Measurements from ENCODE around the gene CDK15.
"Not testable (repeated sequence)": the region's sequence is repeated elsewhere in the genome, so short reads cannot be mapped to it uniquely, and the experiment has no call there.

The CDK15 gene

GRCh38 chr2:201842131-201842860 lies 36.0 kb downstream of the CDK15 start:
- in situ Hi-C loops (cut with HindIII; ENCODE audit: low pct_unique_long_range_greater_than_20kb, low sequenced_read_pairs): no loop called here
- no peak for TF ChIP-seq JUND (IDR thresholded peaks at IDR 0.05; ENCODE audit: low read depth)
- DNase-seq (ENCODE audit: low read depth in 1 of 2, low spot score in 1 of 2): no peak

GRCh38 chr2:201844922-201845321 lies 38.6 kb downstream of the CDK15 start:
- in situ Hi-C loops (cut with HindIII; ENCODE audit: low pct_unique_long_range_greater_than_20kb, low sequenced_read_pairs); DNase-seq (ENCODE audit: low read depth in 1 of 2, low spot score in 1 of 2): not testable (repeated sequence)

GRCh38 chr2:201847481-201847880 lies 41.1 kb downstream of the CDK15 start:
- TF ChIP-seq JUND (IDR thresholded peaks at IDR 0.05; ENCODE audit: low read depth): no peak

GRCh38 chr2:201852462-201852861 lies 46.1 kb downstream of the CDK15 start:
- no peak for TF ChIP-seq JUND (IDR thresholded peaks at IDR 0.05; ENCODE audit: low read depth)
- in situ Hi-C loops (cut with HindIII; ENCODE audit: low pct_unique_long_range_greater_than_20kb, low sequenced_read_pairs): no loop called here
- DNase-seq (ENCODE audit: low read depth in 1 of 2, low spot score in 1 of 2): no peak

More at GRCh38 chr2:201847481-201847880, 41.1 kb downstream of the CDK15 start:
- in situ Hi-C loops (cut with HindIII; ENCODE audit: low pct_unique_long_range_greater_than_20kb, low sequenced_read_pairs): no loop called here
- DNase-seq (ENCODE audit: low read depth in 1 of 2, low spot score in 1 of 2): no peak

- TF ChIP-seq JUND (IDR thresholded peaks at IDR 0.05; ENCODE audit: low read depth): no peak
- in situ Hi-C loops (cut with HindIII; ENCODE audit: low pct_unique_long_range_greater_than_20kb, low sequenced_read_pairs): no loop called here
- DNase-seq (ENCODE audit: low read depth in 1 of 2, low spot score in 1 of 2): no peak
These were observed 46.6 kb downstream of the CDK15 start for GRCh38 chr2:201852878-201853415.

DNA sequence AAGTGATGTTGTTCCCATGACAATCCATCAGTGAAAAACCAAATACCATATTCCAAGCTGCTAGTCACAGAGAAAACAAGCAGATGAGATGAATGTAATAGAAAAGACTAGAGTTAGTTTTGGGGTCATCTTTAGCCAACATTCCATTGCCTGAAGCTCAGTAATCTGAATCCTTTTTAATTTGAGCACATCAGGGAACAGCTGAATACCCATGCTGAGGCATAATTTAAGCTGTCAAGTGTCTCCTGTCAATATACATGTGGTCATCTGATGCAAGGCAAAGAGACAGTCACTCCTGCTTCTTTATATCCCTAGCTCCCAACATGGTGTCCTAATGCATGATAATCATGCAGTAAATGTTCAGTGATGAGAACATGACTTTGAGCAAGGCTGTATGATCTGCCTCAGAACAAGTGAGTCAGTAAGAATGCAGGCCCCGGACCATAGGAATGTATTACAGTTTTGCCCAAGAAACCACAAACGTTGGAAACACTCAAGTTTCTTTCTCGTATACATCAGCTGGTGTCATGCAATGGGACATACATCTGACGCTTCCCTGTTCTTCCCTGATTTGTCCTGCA lies 48.0 kb downstream of the CDK15 start:
- in situ Hi-C loops (cut with HindIII; ENCODE audit: low pct_unique_long_range_greater_than_20kb, low sequenced_read_pairs): no loop called here
- TF ChIP-seq JUND (IDR thresholded peaks at IDR 0.05; ENCODE audit: low read depth): no peak
- no peak for DNase-seq (ENCODE audit: low read depth in 1 of 2, low spot score in 1 of 2)

DNA sequence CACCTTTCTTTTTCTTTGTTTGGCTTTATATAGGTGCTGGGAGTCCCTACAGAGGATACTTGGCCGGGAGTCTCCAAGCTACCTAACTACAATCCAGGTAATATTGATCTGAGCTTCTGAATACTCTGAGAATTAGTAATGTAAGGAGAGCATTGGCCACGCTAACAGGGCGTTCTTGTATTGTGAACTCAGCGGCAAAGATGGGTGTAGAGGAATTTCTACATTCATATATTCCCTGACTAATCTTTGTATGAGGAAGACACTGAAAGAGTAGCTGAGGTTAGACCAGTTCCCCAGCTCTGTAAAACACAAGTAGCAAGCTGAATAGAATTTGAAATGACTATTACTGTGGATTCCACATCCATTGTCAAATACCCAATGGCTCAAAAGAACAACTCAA lies 48.5 kb downstream of the CDK15 start:
- DNase-seq (ENCODE audit: low read depth in 1 of 2, low spot score in 1 of 2): no peak
- in situ Hi-C loops (cut with HindIII; ENCODE audit: low pct_unique_long_range_greater_than_20kb, low sequenced_read_pairs): no loop called here
- no peak for TF ChIP-seq JUND (IDR thresholded peaks at IDR 0.05; ENCODE audit: low read depth)

DNA sequence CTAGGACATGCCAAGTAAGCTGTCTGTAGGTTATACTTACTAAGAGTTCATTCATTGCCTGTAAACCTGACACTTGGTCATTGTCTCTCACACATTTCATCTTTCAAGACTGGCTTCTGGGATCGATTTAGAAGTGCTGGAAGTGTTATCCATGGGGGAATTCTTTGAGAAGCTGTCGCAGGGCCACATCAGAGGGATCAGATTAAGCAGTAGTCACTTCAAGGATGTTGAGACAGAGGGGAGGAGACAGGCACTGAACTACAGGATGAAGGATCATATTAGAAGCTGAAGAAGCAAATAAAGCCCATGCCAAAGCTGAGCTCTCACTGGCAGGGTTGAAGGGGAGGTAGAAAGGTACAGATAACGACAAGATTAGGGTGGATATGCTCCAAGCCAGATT lies 49.0 kb downstream of the CDK15 start:
- no peak for TF ChIP-seq JUND (IDR thresholded peaks at IDR 0.05; ENCODE audit: low read depth)
- DNase-seq (ENCODE audit: low read depth in 1 of 2, low spot score in 1 of 2): no peak
- in situ Hi-C loops (cut with HindIII; ENCODE audit: low pct_unique_long_range_greater_than_20kb, low sequenced_read_pairs): no loop called here

DNA sequence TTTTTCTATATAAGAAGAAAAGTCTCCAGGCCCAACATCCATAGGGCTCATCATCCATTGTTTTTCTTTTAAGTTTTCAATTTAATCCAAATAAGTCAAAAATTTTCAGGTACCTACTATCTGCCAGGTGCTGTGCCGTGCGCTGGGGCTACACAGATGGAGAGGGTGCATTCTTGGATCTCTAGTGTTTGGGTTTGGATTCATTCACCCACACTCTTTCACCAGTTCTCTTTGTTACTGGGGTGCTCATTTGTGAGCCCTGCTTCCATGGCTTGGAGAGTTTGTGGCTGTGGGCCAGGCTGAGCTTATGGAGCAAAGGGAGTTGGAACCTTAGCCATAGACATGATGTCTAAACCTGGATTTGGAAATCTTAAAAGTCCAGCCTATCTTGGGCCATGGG lies 51.0 kb downstream of the CDK15 start:
- no peak for TF ChIP-seq JUND (IDR thresholded peaks at IDR 0.05; ENCODE audit: low read depth)
- DNase-seq (ENCODE audit: low read depth in 1 of 2, low spot score in 1 of 2): no peak
- in situ Hi-C loops (cut with HindIII; ENCODE audit: low pct_unique_long_range_greater_than_20kb, low sequenced_read_pairs): no loop called here

DNA sequence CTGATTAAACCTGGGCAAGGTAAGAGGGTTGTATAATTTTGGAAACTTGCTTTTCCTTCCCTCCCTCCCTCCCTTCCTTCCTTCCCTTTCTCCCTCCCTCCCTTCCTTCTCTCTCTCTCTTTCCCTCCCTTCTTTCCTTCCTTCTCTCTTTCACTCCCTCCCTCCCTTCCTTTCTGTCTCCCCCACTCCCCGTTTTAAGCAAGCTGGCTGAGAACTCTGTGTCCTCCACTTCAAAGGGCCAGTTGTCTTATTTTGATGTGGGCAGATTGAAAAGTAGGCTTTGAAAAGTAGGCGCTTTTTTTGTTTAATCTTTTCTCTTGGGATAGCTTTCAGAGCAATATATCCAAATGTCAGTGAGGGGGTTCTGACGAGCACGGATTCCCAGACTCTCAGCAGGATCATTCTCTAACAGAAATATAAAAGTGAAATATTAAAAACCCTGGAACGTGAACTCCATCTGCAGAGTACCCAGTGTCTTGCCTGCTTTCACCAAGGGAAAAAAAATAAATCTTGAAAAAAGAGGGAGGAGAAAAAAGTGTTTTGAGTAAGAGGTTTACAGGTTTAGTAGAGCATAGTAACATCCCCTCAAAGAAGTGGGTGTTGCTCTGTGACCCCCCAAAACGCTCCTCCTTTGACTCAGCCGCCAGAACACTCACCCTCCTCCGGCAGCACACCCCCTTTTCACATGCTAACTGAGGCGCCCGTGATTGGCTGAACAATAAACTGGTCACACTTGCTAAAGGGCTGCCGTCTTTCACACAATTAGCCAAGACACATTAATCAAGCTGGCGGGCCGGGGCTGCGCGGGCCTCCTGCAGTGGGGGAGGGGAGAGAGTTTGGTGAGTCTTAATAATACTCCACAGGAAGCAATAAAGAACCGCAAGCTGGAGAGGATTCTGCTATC lies 52.2 kb downstream of the CDK15 start:
- no peak for DNase-seq (ENCODE audit: low read depth in 1 of 2, low spot score in 1 of 2)
- no peak for TF ChIP-seq JUND (IDR thresholded peaks at IDR 0.05; ENCODE audit: low read depth)
- in situ Hi-C loops (cut with HindIII; ENCODE audit: low pct_unique_long_range_greater_than_20kb, low sequenced_read_pairs): no loop called here

- no peak for DNase-seq (ENCODE audit: low read depth in 1 of 2, low spot score in 1 of 2)
- TF ChIP-seq JUND (IDR thresholded peaks at IDR 0.05; ENCODE audit: low read depth): no peak
- in situ Hi-C loops (cut with HindIII; ENCODE audit: low pct_unique_long_range_greater_than_20kb, low sequenced_read_pairs): no loop called here
These were observed 53.6 kb downstream of the CDK15 start for GRCh38 chr2:201859949-201860348.

DNA sequence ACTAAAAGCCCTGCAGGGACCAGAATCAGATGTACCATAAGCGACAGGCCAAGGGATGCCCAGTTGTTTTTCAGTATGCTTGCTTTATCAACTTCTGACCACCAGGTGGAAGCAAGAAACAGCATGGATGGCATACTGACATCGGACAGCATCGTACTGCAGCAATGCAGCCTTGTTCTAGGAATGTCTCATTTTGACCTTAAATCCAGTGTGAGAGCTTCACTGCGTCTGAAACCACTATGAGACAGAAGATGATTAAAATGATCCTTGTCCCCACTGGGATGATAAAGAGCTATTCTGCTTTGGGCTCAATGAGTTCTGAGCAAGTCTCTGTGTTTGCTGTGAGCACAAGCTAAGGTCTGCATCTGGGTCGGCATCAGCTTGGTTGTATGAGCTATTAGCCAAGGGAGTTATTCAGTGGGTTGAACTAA lies 54.3 kb downstream of the CDK15 start:
- in situ Hi-C loops (cut with HindIII; ENCODE audit: low pct_unique_long_range_greater_than_20kb, low sequenced_read_pairs): no loop called here
- TF ChIP-seq JUND (IDR thresholded peaks at IDR 0.05; ENCODE audit: low read depth): no peak
- peak; percentile 55 to 71 for DNase-seq (ENCODE audit: low read depth in 1 of 2, low spot score in 1 of 2)

- no peak for TF ChIP-seq JUND (IDR thresholded peaks at IDR 0.05; ENCODE audit: low read depth)
- in situ Hi-C loops (cut with HindIII; ENCODE audit: low pct_unique_long_range_greater_than_20kb, low sequenced_read_pairs): no loop called here
- no peak for DNase-seq (ENCODE audit: low read depth in 1 of 2, low spot score in 1 of 2)
These were observed 56.5 kb downstream of the CDK15 start for GRCh38 chr2:201862843-201863242.

All from T47D (cell line).